ENCODE results near the gene RAP1GDS1. TPM values are rescaled to one million over a fixed set of nuclear protein-coding genes. Genes with fewer than 3 reads are reported as not detected.

The RAP1GDS1 gene
- total RNA-seq, 1 donor from 2014 or later, result 64.5 TPM

GRCh38 chr4:98226396-98226795 lies 34.8 kb upstream of the RAP1GDS1 start:
- H4K20me1 ChIP-seq (ENCODE audit: insufficient read depth, low read length), result no peaks in the 10 kb centered on the region
- no peaks in the 10 kb centered on the region for H3K4me1 ChIP-seq (ENCODE audit: insufficient read depth, low read length)
- FAIRE-seq, result no peak
- no peak overlapping the region for H3K27ac ChIP-seq (ENCODE audit: low read depth, low read length)
- H3K4me3 ChIP-seq (ENCODE audit: insufficient read depth, low read depth, low read length), result no peak overlapping the region
- H3K9ac ChIP-seq (ENCODE audit: low read length), result no peak overlapping the region
- no peak for TF ChIP-seq EZH2 (IDR thresholded peaks at IDR 0.05; ENCODE audit: insufficient read depth, low read length)
- TF ChIP-seq, protein P1, sequence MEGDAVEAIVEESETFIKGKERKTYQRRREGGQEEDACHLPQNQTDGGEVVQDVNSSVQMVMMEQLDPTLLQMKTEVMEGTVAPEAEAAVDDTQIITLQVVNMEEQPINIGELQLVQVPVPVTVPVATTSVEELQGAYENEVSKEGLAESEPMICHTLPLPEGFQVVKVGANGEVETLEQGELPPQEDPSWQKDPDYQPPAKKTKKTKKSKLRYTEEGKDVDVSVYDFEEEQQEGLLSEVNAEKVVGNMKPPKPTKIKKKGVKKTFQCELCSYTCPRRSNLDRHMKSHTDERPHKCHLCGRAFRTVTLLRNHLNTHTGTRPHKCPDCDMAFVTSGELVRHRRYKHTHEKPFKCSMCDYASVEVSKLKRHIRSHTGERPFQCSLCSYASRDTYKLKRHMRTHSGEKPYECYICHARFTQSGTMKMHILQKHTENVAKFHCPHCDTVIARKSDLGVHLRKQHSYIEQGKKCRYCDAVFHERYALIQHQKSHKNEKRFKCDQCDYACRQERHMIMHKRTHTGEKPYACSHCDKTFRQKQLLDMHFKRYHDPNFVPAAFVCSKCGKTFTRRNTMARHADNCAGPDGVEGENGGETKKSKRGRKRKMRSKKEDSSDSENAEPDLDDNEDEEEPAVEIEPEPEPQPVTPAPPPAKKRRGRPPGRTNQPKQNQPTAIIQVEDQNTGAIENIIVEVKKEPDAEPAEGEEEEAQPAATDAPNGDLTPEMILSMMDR (IDR thresholded peaks at IDR 0.05; ENCODE audit: insufficient read depth, low read depth, low read length), result no peak
- Mint-ChIP-seq H3K4me1 (ENCODE audit: low read depth, unreplicated experiment) (no peaks in the 10 kb centered on the region), H3K27ac (ENCODE audit: unreplicated experiment) (no peak overlapping the region), H3K4me3 (ENCODE audit: unreplicated experiment) (no peak overlapping the region), H3K36me3 (ENCODE audit: low read depth, unreplicated experiment) (no peaks in the 10 kb centered on the region), H3K9me3 (ENCODE audit: unreplicated experiment) (peaks cover 1% of the 10 kb centered on the region), H3K27me3 (ENCODE audit: low read depth, unreplicated experiment) (no peaks in the 10 kb centered on the region)
- no peak for DNase-seq (ENCODE audit: low read depth)
- no peaks in the 10 kb centered on the region for H3K9me3 ChIP-seq (ENCODE audit: insufficient read depth, low read depth, low read length)
- no peaks in the 10 kb centered on the region for H3K27me3 ChIP-seq (ENCODE audit: insufficient read depth, low read length)
- H3K36me3 ChIP-seq (ENCODE audit: insufficient read depth, low read length), result no peaks in the 10 kb centered on the region
- no peaks in the 10 kb centered on the region for H3K79me2 ChIP-seq (ENCODE audit: insufficient read depth, low read length)
- H3K4me2 ChIP-seq (ENCODE audit: low read length), result no peak overlapping the region
- H2AFZ ChIP-seq (ENCODE audit: low read depth, low read length), result no peak overlapping the region

DNA sequence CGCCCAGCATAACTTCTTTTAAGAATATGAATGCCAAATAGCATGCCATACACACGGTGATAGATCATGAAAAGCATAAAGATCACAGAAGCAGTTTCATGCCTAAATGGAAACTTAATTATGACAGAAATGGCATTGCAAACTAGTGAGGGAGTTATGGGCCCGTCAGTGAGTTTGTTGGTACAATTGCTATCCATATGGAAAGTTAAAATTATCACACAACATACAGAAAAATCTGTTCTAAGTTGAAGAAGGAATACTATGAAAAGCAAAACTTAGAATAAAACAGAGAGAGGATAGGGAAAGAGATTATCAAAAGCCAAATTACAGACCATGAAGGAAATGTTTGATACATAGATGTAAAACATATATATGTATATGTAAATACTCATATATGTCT lies 30.2 kb upstream of the RAP1GDS1 start:
- Histone ChIP-seq H3K36me3 (ENCODE audit: insufficient read depth, low read length) (no peaks in the 10 kb centered on the region), H2AFZ (ENCODE audit: low read depth, low read length) (no peak overlapping the region), H4K20me1 (ENCODE audit: insufficient read depth, low read length) (no peaks in the 10 kb centered on the region), H3K27ac (ENCODE audit: low read depth, low read length) (no peak overlapping the region), H3K4me3 (ENCODE audit: insufficient read depth, low read depth, low read length) (no peak overlapping the region), H3K4me2 (ENCODE audit: low read length) (no peak overlapping the region), H3K79me2 (ENCODE audit: insufficient read depth, low read length) (no peaks in the 10 kb centered on the region), H3K9ac (ENCODE audit: low read length) (no peak overlapping the region), H3K9me3 (ENCODE audit: insufficient read depth, low read depth, low read length) (no peaks in the 10 kb centered on the region), H3K4me1 (ENCODE audit: insufficient read depth, low read length) (no peaks in the 10 kb centered on the region), H3K27me3 (ENCODE audit: insufficient read depth, low read length) (no peaks in the 10 kb centered on the region)
- H3K4me1 Mint-ChIP-seq (ENCODE audit: low read depth, unreplicated experiment), result no peaks in the 10 kb centered on the region
- H3K27ac Mint-ChIP-seq (ENCODE audit: unreplicated experiment), result no peak overlapping the region
- no peaks in the 10 kb centered on the region for H3K36me3 Mint-ChIP-seq (ENCODE audit: low read depth, unreplicated experiment)
- no peak for TF ChIP-seq EZH2 (IDR thresholded peaks at IDR 0.05; ENCODE audit: insufficient read depth, low read length)
- TF ChIP-seq, protein P1 (IDR thresholded peaks at IDR 0.05; ENCODE audit: insufficient read depth, low read depth, low read length), result no peak
- H3K27me3 Mint-ChIP-seq (ENCODE audit: low read depth, unreplicated experiment), result no peaks in the 10 kb centered on the region
- DNase-seq (ENCODE audit: low read depth) (no peak), FAIRE-seq (no peak)
- no peaks in the 10 kb centered on the region for H3K9me3 Mint-ChIP-seq (ENCODE audit: unreplicated experiment)
- H3K4me3 Mint-ChIP-seq (ENCODE audit: unreplicated experiment), result no peak overlapping the region

- FAIRE-seq, result no peak
- Histone ChIP-seq H3K79me2 (ENCODE audit: insufficient read depth, low read length) (no peaks in the 10 kb centered on the region), H3K4me3 (ENCODE audit: insufficient read depth, low read depth, low read length) (no peak overlapping the region), H3K36me3 (ENCODE audit: insufficient read depth, low read length) (no peaks in the 10 kb centered on the region), H4K20me1 (ENCODE audit: insufficient read depth, low read length) (no peaks in the 10 kb centered on the region), H3K27ac (ENCODE audit: low read depth, low read length) (no peak overlapping the region), H2AFZ (ENCODE audit: low read depth, low read length) (no peak overlapping the region), H3K9me3 (ENCODE audit: insufficient read depth, low read depth, low read length) (no peaks in the 10 kb centered on the region), H3K9ac (ENCODE audit: low read length) (no peak overlapping the region), H3K4me2 (ENCODE audit: low read length) (no peak overlapping the region), H3K4me1 (ENCODE audit: insufficient read depth, low read length) (no peaks in the 10 kb centered on the region), H3K27me3 (ENCODE audit: insufficient read depth, low read length) (no peaks in the 10 kb centered on the region)
- no peaks in the 10 kb centered on the region for H3K27me3 Mint-ChIP-seq (ENCODE audit: low read depth, unreplicated experiment)
- no peak overlapping the region for H3K27ac Mint-ChIP-seq (ENCODE audit: unreplicated experiment)
- no peaks in the 10 kb centered on the region for H3K4me1 Mint-ChIP-seq (ENCODE audit: low read depth, unreplicated experiment)
- no peaks in the 10 kb centered on the region for H3K36me3 Mint-ChIP-seq (ENCODE audit: low read depth, unreplicated experiment)
- no peak for DNase-seq (ENCODE audit: low read depth)
- H3K4me3 Mint-ChIP-seq (ENCODE audit: unreplicated experiment), result no peak overlapping the region
- TF ChIP-seq EZH2 (IDR thresholded peaks at IDR 0.05; ENCODE audit: insufficient read depth, low read length), result no peak
- TF ChIP-seq, protein P1 (IDR thresholded peaks at IDR 0.05; ENCODE audit: insufficient read depth, low read depth, low read length), result no peak
- H3K9me3 Mint-ChIP-seq (ENCODE audit: unreplicated experiment), result no peaks in the 10 kb centered on the region
These were observed 29.0 kb upstream of the RAP1GDS1 start for GRCh38 chr4:98232202-98232601.

Data from astrocyte (in vitro differentiated cells and primary cell).